Colonic mucosa (tissue), 4 donors: ENCODE results near the gene GHRH. TPM values are rescaled to one million over a fixed set of nuclear protein-coding genes. Genes with fewer than 3 reads are reported as not detected.

Source experiments
- DNase-seq: peaks from one replicate; pipeline ENCODE4 v3.0.0-alpha.2; 2020
- H3K27ac ChIP-seq: fragments of 200-600 bp; one replicate; pipeline ENCODE4 v1.8.0; 2021
- H3K27me3 ChIP-seq: fragments of 200-600 bp; one replicate; pipeline ENCODE4 v1.8.0; 2021
- H3K36me3 ChIP-seq: fragments of 200-600 bp; one replicate; pipeline ENCODE4 v1.8.0; 2021
- H3K4me1 ChIP-seq: fragments of 200-600 bp; one replicate; pipeline ENCODE4 v1.8.0; 2021; ENCODE audit warnings: mild to moderate bottlenecking
- H3K4me3 ChIP-seq: fragments of 200-600 bp; one replicate; pipeline ENCODE4 v1.8.0; 2021
- H3K9ac ChIP-seq, 2 donors: one replicate each; pipeline ENCODE4 v1.7.0; 2013; ENCODE audit warnings: control low read depth in 2 of 2, low read depth in 2 of 2, low read length in 2 of 2
- H3K9me3 ChIP-seq: fragments of 200-600 bp; one replicate; pipeline ENCODE4 v1.8.0; 2021
- CTCF ChIP-seq: fragments of 200-600 bp; IDR thresholded peaks from one replicate; pipeline ENCODE4 v1.8.0; 2022; ENCODE audit warnings: antibody characterized with exemption, mild to moderate bottlenecking
- intact Hi-C: fragments of 100-400 bp; cut with DNase I; formaldehyde crosslinking; loops from one replicate; pipeline ENCODE4 v1.14.1; 2022
- total RNA-seq, 2 donors: library from RNA; stranded (reverse); fragmentation: NEBNext Ultra II Directional in 1 of 2; extraction: Animal tissue kit (Norgen Biotek cat#: 25700) in 1 of 2; gene quantifications; one replicate each; pipeline ENCODE4 v1.2.1, GENCODE V29; 2021
- donor health status: healthy.
- donor health status: DM: no; HTN: no; CAD: no.
- donor health status: DM: no; HTN: no; CAD: no.

GHRH gene
- total RNA-seq, 2 donors from 2014 or later, result not detected

GRCh38 chr20:37236462-37236861, 25.2 kb downstream of the GHRH start:
- Histone ChIP-seq H3K4me3 (no peak overlapping the region), H3K9ac (no peak overlapping the region), H3K36me3 (peaks cover 29% of the 10 kb centered on the region), H3K27ac (no peak overlapping the region), H3K9me3 (no peaks in the 10 kb centered on the region), H3K27me3 (no peaks in the 10 kb centered on the region), H3K4me1 (no peaks in the 10 kb centered on the region)
- intact Hi-C loops, result no loop called here
- no peak for DNase-seq
- no peak for TF ChIP-seq CTCF

- H3K27ac ChIP-seq, result no peak overlapping the region
- intact Hi-C loops, result no loop called here
- H3K4me1 ChIP-seq, result no peaks in the 10 kb centered on the region
- H3K4me3 ChIP-seq, result no peak overlapping the region
- no peaks in the 10 kb centered on the region for H3K9me3 ChIP-seq
- H3K36me3 ChIP-seq, result peaks cover 29% of the 10 kb centered on the region
- no peak for TF ChIP-seq CTCF
- no peak overlapping the region for H3K9ac ChIP-seq
- no peaks in the 10 kb centered on the region for H3K27me3 ChIP-seq
- DNase-seq, result no peak
These were observed 26.5 kb downstream of the GHRH start for GRCh38 chr20:37235065-37235464.

GRCh38 chr20:37234254-37234581, 27.4 kb downstream of the GHRH start:
- H3K36me3 ChIP-seq, result peaks cover 29% of the 10 kb centered on the region
- no peak for DNase-seq
- H3K4me3 ChIP-seq, result no peak overlapping the region
- no peak overlapping the region for H3K9ac ChIP-seq
- intact Hi-C loops, result no loop called here
- H3K4me1 ChIP-seq, result no peaks in the 10 kb centered on the region
- no peak overlapping the region for H3K27ac ChIP-seq
- no peak for TF ChIP-seq CTCF
- no peaks in the 10 kb centered on the region for H3K9me3 ChIP-seq
- no peaks in the 10 kb centered on the region for H3K27me3 ChIP-seq

- Histone ChIP-seq H3K9me3 (no peaks in the 10 kb centered on the region), H3K36me3 (peaks cover 29% of the 10 kb centered on the region), H3K4me1 (no peaks in the 10 kb centered on the region), H3K27ac (no peak overlapping the region), H3K9ac (no peak overlapping the region), H3K27me3 (no peaks in the 10 kb centered on the region), H3K4me3 (no peak overlapping the region)
- no peak for DNase-seq
- TF ChIP-seq CTCF, result no peak
- intact Hi-C loops, result no loop called here
These were observed 27.9 kb downstream of the GHRH start for GRCh38 chr20:37233548-37234253.

- Histone ChIP-seq H3K9me3 (no peaks in the 10 kb centered on the region), H3K36me3 (peaks cover 29% of the 10 kb centered on the region), H3K27ac (no peak overlapping the region), H3K27me3 (no peaks in the 10 kb centered on the region), H3K4me1 (no peaks in the 10 kb centered on the region), H3K9ac (no peak overlapping the region), H3K4me3 (no peak overlapping the region)
- no peak for TF ChIP-seq CTCF
- DNase-seq, result no peak
- intact Hi-C loops, result no loop called here
These were observed 29.5 kb downstream of the GHRH start for GRCh38 chr20:37231947-37232630.
